Measurements from ENCODE around the gene EIF3D.

The EIF3D gene

GRCh38 chr22:36467042-36467810 is 61.7 kb downstream of the EIF3D start:
- DNase-seq (ENCODE audit: low spot score), result peak; percentile 63

- no peak for DNase-seq (ENCODE audit: low spot score)
Measured at GRCh38 chr22:36466258-36466657, 62.7 kb downstream of the EIF3D start.

GRCh38 chr22:36465232-36466021 is 63.5 kb downstream of the EIF3D start:
- peak; percentile 82 for DNase-seq (ENCODE audit: low spot score)

- DNase-seq (ENCODE audit: low spot score), result no peak
Measured at GRCh38 chr22:36464715-36465231, 64.2 kb downstream of the EIF3D start.

GRCh38 chr22:36463783-36464184 is 65.2 kb downstream of the EIF3D start:
- no peak for DNase-seq (ENCODE audit: low spot score)

- peak; percentile 84 for DNase-seq (ENCODE audit: low spot score)
Measured at GRCh38 chr22:36461665-36462649, 67.0 kb downstream of the EIF3D start.

Measured in GM03348 (cell line).